SK-N-SH (cell line): Measurements from ENCODE around the gene SLC1A1. TPM values are rescaled to one million over a fixed set of nuclear protein-coding genes. Genes with fewer than 3 reads are reported as not detected.
A peak's percentile ranks its signal among the peaks of the same experiment; 100 is the strongest.

ENCODE experiments used
- CTCF ChIA-PET: fragments of 300-600, 350-600 bp; formaldehyde crosslinking; extraction: SDS; loops from one replicate; lab custom pipeline; 2021; lab: Yijun Ruan, JAX
- POLR2A ChIA-PET: fragments of 350-600 bp; sonication (Branson Sonifier 250); formaldehyde crosslinking; extraction: SDS; loops from one replicate; lab custom pipeline; 2020; ENCODE audit warnings: antibody characterized with exemption, inconsistent platforms; lab: Yijun Ruan, JAX
- DNase-seq: peaks from one replicate; pipeline ENCODE4 v3.0.0; 2012
- H2AFZ ChIP-seq: fragments of 200-600 bp; sonication (generic); 2 replicates; pipeline ENCODE4 v1.8.1; 2016; ENCODE audit warnings: antibody characterized with exemption, mild to moderate bottlenecking, low read depth
- H3F3A ChIP-seq: fragments of 200-600 bp; sonication (generic); replicated peaks from 2 replicates; pipeline ENCODE3; 2016; ENCODE audit warnings: antibody characterized with exemption, mild to moderate bottlenecking; ENCODE audit not compliant: insufficient read depth
- H3K27ac ChIP-seq, 2 experiments: fragments of 200-500 bp in 1 of 2; fragments of 200-600 bp in 1 of 2; sonication (Bioruptor generic) in 1 of 2; sonication (generic), shearing (Covaris generic) in 1 of 2; 2 replicates each; pipeline versions ENCODE4 v1.5.1 to v1.6.1; 2014 to 2016; ENCODE audit warnings: low read depth in 2 of 2, inconsistent platforms in 1 of 2, low read length in 1 of 2, mild to moderate bottlenecking in 1 of 2, mixed read lengths in 1 of 2
- H3K27me3 ChIP-seq: fragments of 200-600 bp; sonication (generic), shearing (Covaris generic); 2 replicates; pipeline ENCODE4 v1.6.1; 2016; ENCODE audit warnings: mixed run types; ENCODE audit not compliant: insufficient read depth
- H3K36me3 ChIP-seq, 2 experiments: fragments of 200-500 bp in 1 of 2; fragments of 200-600 bp in 1 of 2; sonication (Bioruptor generic) in 1 of 2; sonication (generic) in 1 of 2; replicated peaks in 1 of 2; 2 replicates each; pipeline versions ENCODE3 to v1.5.1; 2014 to 2016; ENCODE audit warnings: low read length in 1 of 2, mild to moderate bottlenecking in 1 of 2; ENCODE audit not compliant: insufficient read depth in 2 of 2, control insufficient read depth in 1 of 2
- H3K4me1 ChIP-seq, 2 experiments: fragments of 200-500 bp in 1 of 2; fragments of 200-600 bp in 1 of 2; sonication (Bioruptor generic) in 1 of 2; sonication (generic), shearing (Covaris generic) in 1 of 2; 2 replicates each; pipeline versions ENCODE4 v1.5.1 to v1.6.1; 2014 to 2016; ENCODE audit warnings: low read depth in 1 of 2, low read length in 1 of 2, mixed run types in 1 of 2; ENCODE audit not compliant: insufficient read depth in 2 of 2, control insufficient read depth in 1 of 2
- H3K4me2 ChIP-seq: fragments of 200-600 bp; sonication (generic), shearing (Covaris generic); 2 replicates; pipeline ENCODE4 v1.6.1; 2017; ENCODE audit warnings: mixed run types
- H3K4me3 ChIP-seq, 2 experiments: fragments of 200-500 bp in 1 of 2; fragments of 200-600 bp in 1 of 2; sonication (Bioruptor generic) in 1 of 2; sonication (generic), shearing (Covaris generic) in 1 of 2; 2 replicates each; pipeline versions ENCODE4 v1.5.1 to v1.8.1; 2014 to 2016; ENCODE audit warnings: low read depth in 2 of 2, inconsistent platforms in 1 of 2, low read length in 1 of 2, mild to moderate bottlenecking in 1 of 2, mixed read lengths in 1 of 2, moderate library complexity in 1 of 2
- H3K79me2 ChIP-seq: fragments of 200-600 bp; sonication (generic); 2 replicates; pipeline ENCODE4 v1.8.1; 2017; ENCODE audit warnings: mild to moderate bottlenecking; ENCODE audit not compliant: insufficient read depth
- H3K9ac ChIP-seq: fragments of 200-600 bp; sonication (generic); 2 replicates; pipeline ENCODE4 v1.6.1; 2017; ENCODE audit warnings: mixed run types
- H3K9me2 ChIP-seq: fragments of 200-600 bp; sonication (generic); 2 replicates; pipeline ENCODE4 v1.6.1; 2017; ENCODE audit warnings: mixed run types
- H3K9me3 ChIP-seq: fragments of 200-600 bp; sonication (generic); 2 replicates; pipeline ENCODE4 v1.6.1; 2017; ENCODE audit warnings: mixed run types, mild to moderate bottlenecking, moderate library complexity
- H4K20me1 ChIP-seq: fragments of 200-600 bp; sonication (generic); 2 replicates; pipeline ENCODE4 v1.6.1; 2017; ENCODE audit warnings: mild to moderate bottlenecking, mixed run types; ENCODE audit not compliant: insufficient read depth
- CHD2 ChIP-seq: fragments of 150-350 bp; IDR thresholded peaks from 2 replicates; pipeline ENCODE4 v1.6.1; 2018; ENCODE audit warnings: low read length; ENCODE audit not compliant: partially characterized antibody
- ELF1 ChIP-seq: IDR thresholded peaks from 2 replicates; pipeline ENCODE4 v1.4.0; 2012
- FOSL2 ChIP-seq: IDR thresholded peaks from 2 replicates; pipeline ENCODE4 v1.4.0; 2012; ENCODE audit warnings: low read depth, mild to moderate bottlenecking, moderate library complexity, borderline replicate concordance
- JUND ChIP-seq: IDR thresholded peaks from 2 replicates; pipeline ENCODE4 v1.4.0; 2012
- NFIC ChIP-seq: IDR thresholded peaks from 2 replicates; pipeline ENCODE4 v1.4.0; 2012; ENCODE audit warnings: borderline replicate concordance
- POLR2AphosphoS5 ChIP-seq: IDR thresholded peaks from 2 replicates; pipeline ENCODE4 v1.6.1; 2012; ENCODE audit warnings: low read depth, low read length
- TCF12 ChIP-seq: IDR thresholded peaks from 2 replicates; pipeline ENCODE4 v1.4.0; 2012
- YY1 ChIP-seq: IDR thresholded peaks from 2 replicates; pipeline ENCODE4 v1.4.0; 2012; ENCODE audit warnings: low read depth, mild to moderate bottlenecking
- WGBS: methylation state at CpG from one replicate; pipeline ENCODE4 v1.1.6; 2017; ENCODE audit warnings: low lambda C conversion rate; 5-methylcytosine and 5-hydroxymethylcytosine counted together
- polyA plus RNA-seq, 3 experiments: library from polyadenylated mRNA; depleted of rRNA; stranded (reverse); fragments of >200 nt; gene quantifications; 2 replicates each; pipeline ENCODE4 v1.2.3, GENCODE V29; 2012
- TF ChIP-seq, protein P1 (sequence below): fragments of 200-600 bp; sonication (generic); IDR thresholded peaks from 2 replicates; pipeline ENCODE4 v1.6.1; 2017; ENCODE audit warnings: antibody characterized with exemption, mild to moderate bottlenecking, moderate library complexity
- TF ChIP-seq, protein P2 (sequence below): IDR thresholded peaks from 2 replicates; pipeline ENCODE4 v1.4.0; 2012; ENCODE audit warnings: low read depth, borderline replicate concordance
- TF ChIP-seq, protein P3 (sequence below): fragments of 150-350 bp; IDR thresholded peaks from 2 replicates; pipeline ENCODE4 v1.6.1; 2016; ENCODE audit warnings: mild to moderate bottlenecking, low read depth, low read length
- TF ChIP-seq, protein P4 (sequence below): IDR thresholded peaks from 2 replicates; pipeline ENCODE4; 2012

SLC1A1 gene
- polyA plus RNA-seq, 1 of the 3 experiments (the other 2 are of a cell fraction), result 0.23 TPM

DNA sequence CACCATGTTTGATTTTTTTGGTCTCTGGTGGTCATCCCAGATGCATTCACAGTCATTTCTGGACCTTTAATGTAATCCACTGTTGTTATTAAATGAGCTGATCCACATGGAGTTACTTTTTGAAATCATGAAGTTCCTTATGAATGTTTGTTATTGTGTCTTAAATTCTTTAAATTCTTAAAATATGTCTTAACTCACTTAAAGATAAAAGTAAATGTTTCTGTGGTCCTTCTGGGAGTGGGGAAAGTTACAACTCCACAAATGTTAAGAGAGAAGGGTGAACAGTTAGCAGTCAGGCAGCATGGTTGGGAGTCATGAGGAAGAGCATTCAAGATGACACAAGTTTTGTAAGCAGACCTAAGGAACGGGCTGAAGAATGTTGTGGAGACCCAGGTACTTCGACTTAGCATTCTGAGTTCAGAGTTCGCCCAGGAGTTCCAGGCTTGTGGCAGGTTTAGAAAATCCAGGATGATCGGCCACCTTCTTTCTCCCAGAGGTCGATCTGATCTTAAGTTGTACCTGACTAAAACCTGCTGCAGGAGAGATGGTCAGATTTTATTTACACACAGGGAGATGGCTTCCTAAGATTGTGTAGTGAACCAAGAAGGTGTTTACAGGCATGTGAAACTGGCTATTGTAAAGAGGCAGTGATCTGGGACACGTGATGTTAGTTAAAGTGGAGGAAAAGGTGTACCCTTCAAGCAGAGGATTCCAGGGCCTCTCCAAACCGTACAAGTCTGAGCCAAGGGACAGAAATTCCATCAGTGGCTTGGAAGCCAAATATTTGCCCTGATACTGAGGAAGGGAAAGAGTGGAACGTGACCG is 17.2 kb downstream of the SLC1A1 start:
- Histone ChIP-seq H3K27me3 (no peaks in the 10 kb centered on the region), H3K9me3 (no peaks in the 10 kb centered on the region), H3K4me2 (peak overlapping the region; percentile 67; the same call in 1 of the 2 replicates)
- 57% methylated on average over 9 of the region's 9 CpGs for WGBS
- TF ChIP-seq, protein P1, sequence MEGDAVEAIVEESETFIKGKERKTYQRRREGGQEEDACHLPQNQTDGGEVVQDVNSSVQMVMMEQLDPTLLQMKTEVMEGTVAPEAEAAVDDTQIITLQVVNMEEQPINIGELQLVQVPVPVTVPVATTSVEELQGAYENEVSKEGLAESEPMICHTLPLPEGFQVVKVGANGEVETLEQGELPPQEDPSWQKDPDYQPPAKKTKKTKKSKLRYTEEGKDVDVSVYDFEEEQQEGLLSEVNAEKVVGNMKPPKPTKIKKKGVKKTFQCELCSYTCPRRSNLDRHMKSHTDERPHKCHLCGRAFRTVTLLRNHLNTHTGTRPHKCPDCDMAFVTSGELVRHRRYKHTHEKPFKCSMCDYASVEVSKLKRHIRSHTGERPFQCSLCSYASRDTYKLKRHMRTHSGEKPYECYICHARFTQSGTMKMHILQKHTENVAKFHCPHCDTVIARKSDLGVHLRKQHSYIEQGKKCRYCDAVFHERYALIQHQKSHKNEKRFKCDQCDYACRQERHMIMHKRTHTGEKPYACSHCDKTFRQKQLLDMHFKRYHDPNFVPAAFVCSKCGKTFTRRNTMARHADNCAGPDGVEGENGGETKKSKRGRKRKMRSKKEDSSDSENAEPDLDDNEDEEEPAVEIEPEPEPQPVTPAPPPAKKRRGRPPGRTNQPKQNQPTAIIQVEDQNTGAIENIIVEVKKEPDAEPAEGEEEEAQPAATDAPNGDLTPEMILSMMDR, result no peak
- no peak for TF ChIP-seq NFIC
- TF ChIP-seq, protein P2, sequence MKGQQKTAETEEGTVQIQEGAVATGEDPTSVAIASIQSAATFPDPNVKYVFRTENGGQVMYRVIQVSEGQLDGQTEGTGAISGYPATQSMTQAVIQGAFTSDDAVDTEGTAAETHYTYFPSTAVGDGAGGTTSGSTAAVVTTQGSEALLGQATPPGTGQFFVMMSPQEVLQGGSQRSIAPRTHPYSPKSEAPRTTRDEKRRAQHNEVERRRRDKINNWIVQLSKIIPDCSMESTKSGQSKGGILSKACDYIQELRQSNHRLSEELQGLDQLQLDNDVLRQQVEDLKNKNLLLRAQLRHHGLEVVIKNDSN, result no peak
- TF ChIP-seq FOSL2, result no peak
- TF ChIP-seq, all 33 proteins: peak for 0
- H3K36me3 ChIP-seq, result no peaks in the 10 kb centered on the region
- DNase-seq, result no peak
- ChIA-PET POLR2A (no interaction called here), CTCF (no interaction called here)
- H3K27ac ChIP-seq, result peak overlapping the region in 1 of 2 experiments; percentile 77; a peak in 2 of 4 replicates
- peaks cover 11% of the 10 kb centered on the region for H3F3A ChIP-seq
- H3K9me2 ChIP-seq, result no peaks in the 10 kb centered on the region
- H3K4me3 ChIP-seq, result no peak overlapping the region
- no peak overlapping the region for H2AFZ ChIP-seq
- peaks cover 0 to 6% of the 10 kb centered on the region in 2 experiments; a peak in 2 of 4 replicates for H3K4me1 ChIP-seq
- no peaks in the 10 kb centered on the region for H4K20me1 ChIP-seq
- H3K79me2 ChIP-seq, result no peaks in the 10 kb centered on the region
- H3K9ac ChIP-seq, result no peak overlapping the region

GRCh38 chr9:4508246-4508906 is 18.1 kb downstream of the SLC1A1 start:
- H4K20me1 ChIP-seq, result no peaks in the 10 kb centered on the region
- no peaks in the 10 kb centered on the region for H3K79me2 ChIP-seq
- peaks cover 0 to 6% of the 10 kb centered on the region in 2 experiments; a peak in 2 of 4 replicates for H3K4me1 ChIP-seq
- peak overlapping the region; percentile 60 for H3K9ac ChIP-seq
- peak overlapping the region; percentile 67; the same call in 1 of the 2 replicates for H3K4me2 ChIP-seq
- H3K36me3 ChIP-seq, result no peaks in the 10 kb centered on the region
- no peaks in the 10 kb centered on the region for H3K27me3 ChIP-seq
- no peaks in the 10 kb centered on the region for H3K9me2 ChIP-seq
- H3K4me3 ChIP-seq, result no peak overlapping the region
- TF ChIP-seq ELF1, result no peak
- TF ChIP-seq POLR2AphosphoS5, result no peak
- TF ChIP-seq FOSL2, result no peak
- no peak for TF ChIP-seq YY1
- TF ChIP-seq, protein P3, sequence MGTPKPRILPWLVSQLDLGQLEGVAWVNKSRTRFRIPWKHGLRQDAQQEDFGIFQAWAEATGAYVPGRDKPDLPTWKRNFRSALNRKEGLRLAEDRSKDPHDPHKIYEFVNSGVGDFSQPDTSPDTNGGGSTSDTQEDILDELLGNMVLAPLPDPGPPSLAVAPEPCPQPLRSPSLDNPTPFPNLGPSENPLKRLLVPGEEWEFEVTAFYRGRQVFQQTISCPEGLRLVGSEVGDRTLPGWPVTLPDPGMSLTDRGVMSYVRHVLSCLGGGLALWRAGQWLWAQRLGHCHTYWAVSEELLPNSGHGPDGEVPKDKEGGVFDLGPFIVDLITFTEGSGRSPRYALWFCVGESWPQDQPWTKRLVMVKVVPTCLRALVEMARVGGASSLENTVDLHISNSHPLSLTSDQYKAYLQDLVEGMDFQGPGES, result no peak
- TF ChIP-seq TCF12, result 0 out of 2 replicates have a peak, but pooled peaks have one; percentile 25
- TF ChIP-seq, protein P4, sequence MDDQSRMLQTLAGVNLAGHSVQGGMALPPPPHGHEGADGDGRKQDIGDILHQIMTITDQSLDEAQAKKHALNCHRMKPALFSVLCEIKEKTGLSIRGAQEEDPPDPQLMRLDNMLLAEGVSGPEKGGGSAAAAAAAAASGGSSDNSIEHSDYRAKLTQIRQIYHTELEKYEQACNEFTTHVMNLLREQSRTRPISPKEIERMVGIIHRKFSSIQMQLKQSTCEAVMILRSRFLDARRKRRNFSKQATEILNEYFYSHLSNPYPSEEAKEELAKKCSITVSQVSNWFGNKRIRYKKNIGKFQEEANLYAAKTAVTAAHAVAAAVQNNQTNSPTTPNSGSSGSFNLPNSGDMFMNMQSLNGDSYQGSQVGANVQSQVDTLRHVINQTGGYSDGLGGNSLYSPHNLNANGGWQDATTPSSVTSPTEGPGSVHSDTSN, result peak; percentile 75
- TF ChIP-seq CHD2, result no peak
- TF ChIP-seq JUND, result 0 out of 2 replicates have a peak, but pooled peaks have one; percentile 6
- no peaks in the 10 kb centered on the region for H3K9me3 ChIP-seq
- ChIA-PET POLR2A (interaction anchor here (0.5 kb wide), 1 partner anchor 14 kb away, joined by 3 read pairs; no protein-coding TSS in a partner anchor), CTCF (no interaction called here)
- peak overlapping the region in 1 of 2 experiments; percentile 77; a peak in 2 of 4 replicates for H3K27ac ChIP-seq
- no peak for DNase-seq
- H2AFZ ChIP-seq, result no peak overlapping the region
- peaks cover 11% of the 10 kb centered on the region for H3F3A ChIP-seq
- WGBS, result 50% methylated on average over 6 of the region's 7 CpGs
